HCT116 (cell line): ENCODE data around the gene IFT20. TPM values are rescaled to one million over a fixed set of nuclear protein-coding genes. Genes with fewer than 3 reads are reported as not detected.

Experiments
- ATAC-seq: fragments of 200-7000 bp; cut with Tn5 transposase; 2 replicates; pipeline ENCODE4 v1.9.1; 2020; ENCODE audit warnings: mild to moderate bottlenecking, moderate library complexity
- BruUV-seq: library from RNA; stranded (reverse); fragments of 400-500 nt; replicated peaks from 2 replicates; lab custom pipeline; 2021; lab: Mats Ljungman, UMichigan
- CTCF ChIA-PET: fragments of 300-600 bp; sonication (Branson Sonifier 250); formaldehyde crosslinking; loops from one replicate; lab custom pipeline; 2021; ENCODE audit warnings: antibody characterized with exemption; lab: Charles Lee
- POLR2A ChIA-PET: fragments of 300-600, 350-600 bp; sonication (Branson Sonifier 250); formaldehyde crosslinking; loops from one replicate; lab custom pipeline; 2021; ENCODE audit warnings: antibody characterized with exemption; lab: Charles Lee
- RAD21 ChIA-PET, 2 experiments: fragments of 300-600 bp; sonication (Branson Sonifier 250); formaldehyde crosslinking; loops; one replicate each; lab custom pipeline; 2023; ENCODE audit warnings: low total read pairs in 2 of 2; ENCODE audit not compliant: uncharacterized antibody in 2 of 2, unreplicated experiment in 2 of 2, low non-redundant PET in 1 of 2; lab: Charles Lee
- DNase-seq: peaks from one replicate; pipeline ENCODE4 v3.0.0-alpha.2; 2010; ENCODE audit warnings: low read depth, low spot score
- H2AFZ ChIP-seq: fragments of 200-600 bp; shearing (Covaris generic), sonication (generic); 2 replicates; pipeline ENCODE4 v1.6.1; 2017; ENCODE audit warnings: low read depth, mixed run types, mixed read lengths, antibody characterized with exemption, low read length; ENCODE audit not compliant: poor library complexity, severe bottlenecking
- H3K27ac ChIP-seq: 2 replicates; pipeline ENCODE4 v1.5.1; 2012; ENCODE audit warnings: low read depth, low read length
- H3K27me3 ChIP-seq: fragments of 200-600 bp; sonication (generic); 2 replicates; pipeline ENCODE4 v1.6.1; 2016; ENCODE audit warnings: mixed run types, low read length, mixed read lengths; ENCODE audit not compliant: insufficient read depth
- H3K36me3 ChIP-seq, 2 experiments: fragments of 200-500 bp in 1 of 2; fragments of 200-600 bp in 1 of 2; sonication (Bioruptor generic) in 1 of 2; sonication (generic) in 1 of 2; 2 replicates each; pipeline versions ENCODE4 v1.5.1 to v1.6.1; 2014 to 2016; ENCODE audit warnings: low read length in 2 of 2, inconsistent platforms in 1 of 2, mixed read lengths in 1 of 2, mixed run types in 1 of 2; ENCODE audit not compliant: insufficient read depth in 2 of 2, control insufficient read depth in 1 of 2
- H3K4me1 ChIP-seq, 2 experiments: fragments of 200-600 bp in 1 of 2; sonication (generic) in 1 of 2; 2 replicates each; pipeline versions ENCODE4 v1.5.1 to v1.6.1; 2012 to 2017; ENCODE audit warnings: low read length in 2 of 2, inconsistent platforms in 1 of 2, mild to moderate bottlenecking in 1 of 2, mixed read lengths in 1 of 2, mixed run types in 1 of 2, moderate library complexity in 1 of 2; ENCODE audit not compliant: insufficient read depth in 2 of 2, control insufficient read depth in 1 of 2
- H3K4me2 ChIP-seq: fragments of 200-600 bp; sonication (generic); 2 replicates; pipeline ENCODE4 v1.6.1; 2017; ENCODE audit warnings: mixed run types, low read length, mixed read lengths
- H3K4me3 ChIP-seq, 2 experiments: fragments of 200-600 bp in 1 of 2; sonication (generic) in 1 of 2; replicated peaks in 1 of 2; 2 replicates each; pipeline ENCODE4 v1.5.1; 2011 to 2016; ENCODE audit warnings: low read length in 2 of 2, control low read depth in 1 of 2, low read depth in 1 of 2, mild to moderate bottlenecking in 1 of 2, mixed read lengths in 1 of 2, mixed run types in 1 of 2
- H3K79me2 ChIP-seq: fragments of 200-600 bp; sonication (generic); 2 replicates; pipeline ENCODE4 v1.6.1; 2017; ENCODE audit warnings: mild to moderate bottlenecking, mixed run types, low read length, moderate library complexity, mixed read lengths; ENCODE audit not compliant: insufficient read depth
- H3K9ac ChIP-seq: fragments of 200-600 bp; sonication (generic); 2 replicates; pipeline ENCODE4 v1.6.1; 2016; ENCODE audit warnings: low read length, mixed read lengths
- H3K9me2 ChIP-seq: fragments of 200-600 bp; sonication (generic), shearing (Covaris generic); 2 replicates; pipeline ENCODE4 v1.6.1; 2017; ENCODE audit warnings: mixed run types, mild to moderate bottlenecking, moderate library complexity; ENCODE audit not compliant: insufficient read depth
- H3K9me3 ChIP-seq, 2 experiments: fragments of 200-500 bp in 1 of 2; fragments of 200-600 bp in 1 of 2; sonication (Bioruptor generic) in 1 of 2; sonication (generic) in 1 of 2; 2 replicates each; pipeline ENCODE4 v1.6.1; 2014 to 2017; ENCODE audit warnings: low read length in 2 of 2, mixed read lengths in 2 of 2, inconsistent platforms in 1 of 2, low read depth in 1 of 2, mild to moderate bottlenecking in 1 of 2, mixed run types in 1 of 2, moderate library complexity in 1 of 2; ENCODE audit not compliant: control insufficient read depth in 1 of 2, insufficient read depth in 1 of 2
- H4K20me1 ChIP-seq: fragments of 200-600 bp; sonication (generic), shearing (Covaris generic); 2 replicates; pipeline ENCODE4 v1.6.1; 2017; ENCODE audit warnings: mixed run types, mild to moderate bottlenecking, moderate library complexity; ENCODE audit not compliant: insufficient read depth
- CBX3 ChIP-seq: IDR thresholded peaks from 2 replicates; pipeline ENCODE4 v1.6.1; 2012; ENCODE audit warnings: low read depth
- EGR1 ChIP-seq: IDR thresholded peaks from 2 replicates; pipeline ENCODE4 v1.6.1; 2012; ENCODE audit warnings: low read depth
- EZH2 ChIP-seq: fragments of 200-600 bp; sonication (generic); IDR thresholded peaks from 2 replicates; pipeline ENCODE4 v1.6.1; 2017; ENCODE audit warnings: antibody characterized with exemption, mixed run types
- EZH2phosphoT487 ChIP-seq: fragments of 200-600 bp; IDR thresholded peaks from 2 replicates; pipeline ENCODE4 v1.6.1; 2018; ENCODE audit warnings: antibody characterized with exemption, borderline replicate concordance
- FOSL1 ChIP-seq: IDR thresholded peaks from 2 replicates; pipeline ENCODE4 v1.6.1; 2012; ENCODE audit warnings: low read depth
- POLR2A ChIP-seq: IDR thresholded peaks from 2 replicates; pipeline ENCODE4 v1.7.0; 2011; ENCODE audit warnings: borderline replicate concordance; ENCODE audit not compliant: insufficient read depth, insufficient read length; ENCODE audit errors: extremely low read depth
- RAD21 ChIP-seq: IDR thresholded peaks from 2 replicates; pipeline ENCODE4 v1.6.1; 2012; ENCODE audit warnings: low read depth, mild to moderate bottlenecking
- SIN3A ChIP-seq: IDR thresholded peaks from 2 replicates; pipeline ENCODE4 v1.6.1; 2012; ENCODE audit warnings: low read depth
- SP1 ChIP-seq: IDR thresholded peaks from 2 replicates; pipeline ENCODE4 v1.6.1; 2012; ENCODE audit warnings: low read depth
- ZFX ChIP-seq: fragments of 450-650 bp; IDR thresholded peaks from 2 replicates; pipeline ENCODE4 v1.6.1; 2017
- ZNF274 ChIP-seq: fragments of 200-500 bp; sonication (Bioruptor generic); IDR thresholded peaks from 2 replicates; pipeline ENCODE4 v1.6.1; 2014; ENCODE audit warnings: mild to moderate bottlenecking, low read depth, low read length, inconsistent platforms
- intact Hi-C: fragments of 100-400 bp; cut with micrococcal nuclease; formaldehyde crosslinking; loops from 2 replicates; pipeline ENCODE4 v1.10.0; 2022
- total RNA-seq: library from RNA; stranded (reverse); gene quantifications from one replicate; pipeline ENCODE4 v1.2.1, GENCODE V29; 2021; ENCODE audit not compliant: unreplicated experiment
- TF ChIP-seq, protein P1 (sequence below): IDR thresholded peaks from 2 replicates; pipeline ENCODE4 v1.6.1; 2012
- TF ChIP-seq, protein P2 (sequence below): IDR thresholded peaks from 2 replicates; pipeline ENCODE4 v1.6.1; 2012
- TF ChIP-seq, protein P3 (sequence below), 3 experiments: fragments of 200-600 bp in 1 of 3; sonication (generic) in 1 of 3; IDR thresholded peaks in 2 of 3; conservative IDR thresholded peaks in 1 of 3; 2 replicates each; pipeline ENCODE4 v1.5.1; 2012 to 2017; ENCODE audit warnings: low read depth in 2 of 3, low read length in 2 of 3, antibody characterized with exemption in 1 of 3, borderline replicate concordance in 1 of 3, control low read depth in 1 of 3, mild to moderate bottlenecking in 1 of 3, mixed read lengths in 1 of 3, mixed run types in 1 of 3, moderate library complexity in 1 of 3; ENCODE audit not compliant: insufficient read depth in 1 of 3

Gene IFT20
- total RNA-seq, 1 experiment from 2014 or later, result 21.7 TPM

DNA sequence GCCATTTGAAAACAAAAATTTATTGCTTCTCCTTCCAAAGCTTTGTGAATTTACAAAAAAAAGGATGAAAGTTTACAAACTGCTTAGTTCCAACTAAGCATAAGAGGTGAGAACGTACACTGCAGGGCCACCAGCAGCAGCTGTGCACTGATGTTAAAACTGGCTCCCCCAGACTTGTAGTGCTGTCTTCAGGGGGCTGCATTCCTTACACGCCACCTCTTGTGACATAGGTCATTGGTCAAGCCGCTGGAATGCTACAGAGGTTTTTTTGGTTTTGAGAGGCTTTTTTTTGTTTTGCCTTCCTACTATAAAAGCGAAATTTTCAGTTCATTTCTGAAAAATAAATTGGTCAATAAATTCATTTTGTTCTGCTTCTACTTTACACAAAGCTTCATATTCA, 6.9 kb downstream of the IFT20 start:
- ChIA-PET POLR2A (no interaction called here), RAD21 (no interaction called here), CTCF (no interaction called here)
- H2AFZ ChIP-seq, result no peak overlapping the region
- DNase-seq (no peak), ATAC-seq (no peak)
- H3K79me2 ChIP-seq, result peaks cover 32% of the 10 kb centered on the region
- no peaks in the 10 kb centered on the region for H3K9me2 ChIP-seq
- no peaks in the 10 kb centered on the region for H4K20me1 ChIP-seq
- H3K4me2 ChIP-seq, result no peak overlapping the region
- H3K9me3 ChIP-seq, result no peaks in the 10 kb centered on the region
- intact Hi-C loops, result no loop called here
- no peaks in the 10 kb centered on the region for H3K4me1 ChIP-seq
- H3K27ac ChIP-seq, result no peak overlapping the region
- H3K4me3 ChIP-seq, result no peak overlapping the region
- H3K9ac ChIP-seq, result no peak overlapping the region
- TF ChIP-seq EZH2phosphoT487 (no peak), CBX3 (no peak), RAD21 (no peak), SIN3A (no peak), SP1 (no peak), ZFX (no peak), EZH2 (no peak), FOSL1 (no peak), ZNF274 (no peak), POLR2A (no peak), EGR1 (no peak)
- TF ChIP-seq, protein P1, sequence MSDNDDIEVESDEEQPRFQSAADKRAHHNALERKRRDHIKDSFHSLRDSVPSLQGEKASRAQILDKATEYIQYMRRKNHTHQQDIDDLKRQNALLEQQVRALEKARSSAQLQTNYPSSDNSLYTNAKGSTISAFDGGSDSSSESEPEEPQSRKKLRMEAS, result no peak
- TF ChIP-seq, protein P2, sequence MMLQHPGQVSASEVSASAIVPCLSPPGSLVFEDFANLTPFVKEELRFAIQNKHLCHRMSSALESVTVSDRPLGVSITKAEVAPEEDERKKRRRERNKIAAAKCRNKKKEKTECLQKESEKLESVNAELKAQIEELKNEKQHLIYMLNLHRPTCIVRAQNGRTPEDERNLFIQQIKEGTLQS, result no peak
- TF ChIP-seq, protein P3, sequence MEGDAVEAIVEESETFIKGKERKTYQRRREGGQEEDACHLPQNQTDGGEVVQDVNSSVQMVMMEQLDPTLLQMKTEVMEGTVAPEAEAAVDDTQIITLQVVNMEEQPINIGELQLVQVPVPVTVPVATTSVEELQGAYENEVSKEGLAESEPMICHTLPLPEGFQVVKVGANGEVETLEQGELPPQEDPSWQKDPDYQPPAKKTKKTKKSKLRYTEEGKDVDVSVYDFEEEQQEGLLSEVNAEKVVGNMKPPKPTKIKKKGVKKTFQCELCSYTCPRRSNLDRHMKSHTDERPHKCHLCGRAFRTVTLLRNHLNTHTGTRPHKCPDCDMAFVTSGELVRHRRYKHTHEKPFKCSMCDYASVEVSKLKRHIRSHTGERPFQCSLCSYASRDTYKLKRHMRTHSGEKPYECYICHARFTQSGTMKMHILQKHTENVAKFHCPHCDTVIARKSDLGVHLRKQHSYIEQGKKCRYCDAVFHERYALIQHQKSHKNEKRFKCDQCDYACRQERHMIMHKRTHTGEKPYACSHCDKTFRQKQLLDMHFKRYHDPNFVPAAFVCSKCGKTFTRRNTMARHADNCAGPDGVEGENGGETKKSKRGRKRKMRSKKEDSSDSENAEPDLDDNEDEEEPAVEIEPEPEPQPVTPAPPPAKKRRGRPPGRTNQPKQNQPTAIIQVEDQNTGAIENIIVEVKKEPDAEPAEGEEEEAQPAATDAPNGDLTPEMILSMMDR (IDR thresholded peaks at IDR 0.05 in 2 of 3, conservative IDR thresholded peaks at IDR 0.05 in 1 of 3; ENCODE audit: borderline replicate concordance in 1 of 3, insufficient read depth in 1 of 3, low read depth in 2 of 3, low read length in 2 of 3), result no peak
- TF ChIP-seq, all 23 proteins: peak for 0
- Histone ChIP-seq H3K27me3 (no peaks in the 10 kb centered on the region), H3K36me3 (peaks cover 14 to 26% of the 10 kb centered on the region in 2 experiments; a peak in 3 of 4 replicates)
- BruUV-seq, result no TSS peak
